Stimulated activated effector memory CD8-positive, alpha-beta T cell treated with anti-CD3 and anti-CD28 coated beads, Interleukin-12 subunit alpha, Interleukin-12 subunit beta, amount 100 ng/mL, for 72 hours (primary cell): ENCODE data around the gene MAJIN.

ENCODE experiments used
- ATAC-seq: fragments of 150-1000 bp; cut with Tn5 transposase; 2 replicates; pipeline ENCODE4 v1.10.0; 2021
- DNase-seq, 2 donors: peaks; one replicate each; pipeline ENCODE4 v3.0.0; 2021 to 2022; ENCODE audit warnings: low spot score in 2 of 2
- H3K27ac Mint-ChIP-seq: one replicate; pipeline ENCODE4 v1.8.0; 2022; ENCODE audit warnings: mild to moderate bottlenecking, mixed read lengths
- H3K36me3 Mint-ChIP-seq: one replicate; pipeline ENCODE4 v1.8.0; 2022; ENCODE audit warnings: mild to moderate bottlenecking, mixed read lengths
- H3K4me1 Mint-ChIP-seq: one replicate; pipeline ENCODE4 v1.8.0; 2022; ENCODE audit warnings: mixed read lengths
- H3K4me3 Mint-ChIP-seq: one replicate; pipeline ENCODE4 v1.8.0; 2022; ENCODE audit warnings: mild to moderate bottlenecking, mixed read lengths
- H3K9me3 Mint-ChIP-seq: one replicate; pipeline ENCODE4 v1.8.0; 2022; ENCODE audit warnings: mixed read lengths

Gene MAJIN

GRCh38 chr11:64928957-64929356 is 43.0 kb downstream of the MAJIN start:
- no peak for ATAC-seq
- H3K4me3 Mint-ChIP-seq, result no peak overlapping the region
- H3K4me1 Mint-ChIP-seq, result peaks cover 19% of the 10 kb centered on the region
- H3K9me3 Mint-ChIP-seq, result no peaks in the 10 kb centered on the region
- no peak overlapping the region for H3K27ac Mint-ChIP-seq
- DNase-seq, result no peak
- peaks cover 62% of the 10 kb centered on the region for H3K36me3 Mint-ChIP-seq

- H3K36me3 Mint-ChIP-seq, result peaks cover 45% of the 10 kb centered on the region
- no peak for ATAC-seq
- peak overlapping the region; percentile 61 for H3K27ac Mint-ChIP-seq
- H3K9me3 Mint-ChIP-seq, result no peaks in the 10 kb centered on the region
- no peak for DNase-seq
- no peak overlapping the region for H3K4me3 Mint-ChIP-seq
- H3K4me1 Mint-ChIP-seq, result peaks cover 23% of the 10 kb centered on the region
These were observed 45.2 kb downstream of the MAJIN start for GRCh38 chr11:64926689-64927088.

- Mint-ChIP-seq H3K9me3 (no peaks in the 10 kb centered on the region), H3K36me3 (peaks cover 36% of the 10 kb centered on the region), H3K4me1 (peaks cover 23% of the 10 kb centered on the region), H3K27ac (peak overlapping the region; percentile 99), H3K4me3 (peak overlapping the region; percentile 95)
- ATAC-seq, result no peak
- no peak for DNase-seq
These were observed 46.1 kb downstream of the MAJIN start for GRCh38 chr11:64925536-64926436.

- H3K4me1 Mint-ChIP-seq, result peaks cover 23% of the 10 kb centered on the region
- peak overlapping the region; percentile 99 for H3K27ac Mint-ChIP-seq
- peaks cover 27% of the 10 kb centered on the region for H3K36me3 Mint-ChIP-seq
- DNase-seq, result no peak
- peak overlapping the region; percentile 95 for H3K4me3 Mint-ChIP-seq
- no peak for ATAC-seq
- H3K9me3 Mint-ChIP-seq, result no peaks in the 10 kb centered on the region
These were observed 47.0 kb downstream of the MAJIN start for GRCh38 chr11:64924910-64925284.

GRCh38 chr11:64923944-64924909 is 47.7 kb downstream of the MAJIN start, which contains the start of gene PPP2R5B:
Gene PPP2R5B (plus strand): TSS chr11:64924689. CDS start chr11:64925735, 1,046 bp downstream.
- Mint-ChIP-seq H3K27ac (peak within 1 kb of the TSS; percentile 99), H3K36me3 (peaks cover 21% of the 10 kb centered on the region), H3K4me3 (peak within 1 kb of the TSS; percentile 95), H3K9me3 (no peaks in the 10 kb centered on the region), H3K4me1 (peaks cover 23% of the 10 kb centered on the region)
- peak; percentile 96 for ATAC-seq
- DNase-seq, result peak; percentile 81 to 93

DNA sequence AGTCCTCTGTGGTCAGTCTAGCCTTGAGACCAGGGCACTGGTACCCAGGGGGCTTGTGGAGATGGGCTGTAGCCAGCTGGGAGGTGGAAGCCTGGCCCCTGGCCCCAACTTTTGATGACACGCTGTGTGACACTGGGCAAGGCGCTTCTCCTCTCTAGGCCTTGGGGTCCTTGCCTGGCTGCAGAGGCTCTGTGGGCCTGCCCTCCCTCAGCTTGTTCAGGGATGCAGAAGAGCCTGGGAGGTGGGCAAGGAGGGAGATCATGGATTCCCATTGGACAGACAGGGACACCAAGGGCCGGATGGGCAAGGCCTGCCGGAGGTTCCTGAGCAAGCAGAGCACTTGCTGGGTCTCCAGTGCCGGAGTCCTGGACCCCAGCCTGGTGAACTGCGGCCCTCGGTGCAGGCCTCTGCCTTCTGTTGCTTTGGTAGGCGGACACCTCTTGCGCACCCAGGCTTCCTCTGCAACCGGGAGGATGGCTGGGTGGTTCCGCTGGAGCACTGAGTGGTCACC is 48.7 kb downstream of the MAJIN start:
- Mint-ChIP-seq H3K9me3 (no peaks in the 10 kb centered on the region), H3K36me3 (peaks cover 12% of the 10 kb centered on the region), H3K27ac (peak overlapping the region; percentile 99), H3K4me1 (peaks cover 23% of the 10 kb centered on the region), H3K4me3 (peak overlapping the region; percentile 95)
- DNase-seq, result no peak
- ATAC-seq, result no peak

GRCh38 chr11:64921384-64921783 is 50.5 kb downstream of the MAJIN start:
- no peaks in the 10 kb centered on the region for H3K9me3 Mint-ChIP-seq
- H3K4me3 Mint-ChIP-seq, result no peak overlapping the region
- DNase-seq (no peak), ATAC-seq (no peak)
- peaks cover 32% of the 10 kb centered on the region for H3K4me1 Mint-ChIP-seq
- peaks cover 16% of the 10 kb centered on the region for H3K36me3 Mint-ChIP-seq
- H3K27ac Mint-ChIP-seq, result no peak overlapping the region

DNA sequence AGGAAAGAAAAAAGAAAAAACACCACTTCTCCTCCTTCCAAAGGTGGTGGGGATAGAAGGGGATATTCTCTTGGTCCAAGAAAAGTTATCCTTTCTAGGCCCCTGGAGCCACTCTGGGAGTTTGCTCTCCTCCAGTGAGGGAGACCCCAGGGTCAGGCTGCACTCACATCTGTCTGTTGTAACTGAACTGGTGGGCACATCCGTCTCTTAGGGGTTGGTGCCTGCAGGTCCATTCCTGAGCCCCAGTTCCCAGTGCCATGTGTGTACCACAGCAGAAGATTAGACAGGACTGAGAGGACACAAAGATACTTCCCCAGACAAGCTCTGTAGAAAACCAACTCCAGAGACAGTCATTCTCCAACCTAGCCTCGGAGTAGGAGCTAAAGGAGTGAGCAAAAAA is 51.8 kb downstream of the MAJIN start:
- Mint-ChIP-seq H3K27ac (no peak overlapping the region), H3K4me1 (peaks cover 36% of the 10 kb centered on the region), H3K9me3 (no peaks in the 10 kb centered on the region), H3K36me3 (peaks cover 16% of the 10 kb centered on the region), H3K4me3 (no peak overlapping the region)
- ATAC-seq (no peak), DNase-seq (no peak)

DNA sequence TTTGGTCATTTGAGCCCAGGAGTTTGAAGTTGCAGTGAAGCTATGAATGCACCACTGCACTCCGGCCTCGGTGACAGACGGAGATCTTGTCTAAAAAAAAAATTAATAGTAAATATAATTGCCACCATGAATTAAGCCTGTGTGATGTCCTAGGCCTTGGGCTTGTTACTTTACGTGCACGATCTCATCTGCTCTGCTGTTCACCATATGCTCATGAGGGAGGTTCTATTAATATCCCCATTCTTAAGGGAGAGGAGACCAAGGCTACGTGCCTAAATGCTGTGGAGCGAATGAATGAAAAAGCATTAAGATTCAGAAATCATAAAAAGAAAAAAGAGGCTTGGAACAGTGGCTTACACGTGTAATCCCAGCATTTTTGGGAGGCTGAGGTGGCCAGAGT is 52.3 kb downstream of the MAJIN start:
- ATAC-seq, result no peak
- Mint-ChIP-seq H3K9me3 (no peaks in the 10 kb centered on the region), H3K27ac (no peak overlapping the region)

DNA sequence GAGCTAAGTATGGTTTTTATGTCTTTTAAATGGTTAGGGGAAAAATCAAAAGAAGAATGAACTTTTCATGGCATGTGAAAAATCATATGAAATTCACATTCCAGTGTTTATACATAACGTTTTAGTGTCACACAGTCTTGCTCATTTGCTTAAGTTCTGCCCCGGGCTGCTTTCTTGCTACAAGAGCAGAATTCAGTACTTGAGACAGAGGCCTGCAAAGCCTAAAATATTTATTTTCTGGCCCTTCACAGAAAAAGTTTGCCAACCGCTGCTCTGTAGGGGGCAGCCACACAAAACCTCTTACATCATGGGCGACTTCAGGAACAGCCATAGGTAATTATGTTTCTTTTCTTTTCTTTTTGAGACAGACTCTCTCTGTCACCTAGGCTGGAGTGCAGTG is 53.9 kb downstream of the MAJIN start:
- Mint-ChIP-seq H3K36me3 (peaks cover 20% of the 10 kb centered on the region), H3K4me3 (peak overlapping the region; percentile 90)

More for the DNA sequence above, 52.3 kb downstream of the MAJIN start:
- DNase-seq, result no peak
- H3K36me3 Mint-ChIP-seq, result peaks cover 16% of the 10 kb centered on the region
- H3K4me3 Mint-ChIP-seq, result no peak overlapping the region
- H3K4me1 Mint-ChIP-seq, result peaks cover 33% of the 10 kb centered on the region

GRCh38 chr11:64917663-64917995 is 54.3 kb downstream of the MAJIN start:
- H3K4me1 Mint-ChIP-seq, result peaks cover 23% of the 10 kb centered on the region
- peak overlapping the region; percentile 90 for H3K4me3 Mint-ChIP-seq
- peaks cover 24% of the 10 kb centered on the region for H3K36me3 Mint-ChIP-seq
- H3K27ac Mint-ChIP-seq, result peak overlapping the region; percentile 97
- DNase-seq (no peak), ATAC-seq (no peak)
- H3K9me3 Mint-ChIP-seq, result no peaks in the 10 kb centered on the region

More for the DNA sequence above, 53.9 kb downstream of the MAJIN start:
- ATAC-seq (no peak), DNase-seq (no peak)
- H3K27ac Mint-ChIP-seq, result peak overlapping the region; percentile 97
- no peaks in the 10 kb centered on the region for H3K9me3 Mint-ChIP-seq
- peaks cover 23% of the 10 kb centered on the region for H3K4me1 Mint-ChIP-seq

GRCh38 chr11:64916775-64917662 is 54.9 kb downstream of the MAJIN start, which contains the start of gene ATG2A:
Gene ATG2A (minus strand): TSS chr11:64917209. CDS start chr11:64917135, 74 bp downstream.
- H3K4me3 Mint-ChIP-seq, result peak within 1 kb of the TSS; percentile 90
- peaks cover 23% of the 10 kb centered on the region for H3K4me1 Mint-ChIP-seq
- peak within 1 kb of the TSS; percentile 97 for H3K27ac Mint-ChIP-seq
- no peaks in the 10 kb centered on the region for H3K9me3 Mint-ChIP-seq
- ATAC-seq, result peak; percentile 98
- H3K36me3 Mint-ChIP-seq, result peaks cover 28% of the 10 kb centered on the region
- DNase-seq, result peak; percentile 98

GRCh38 chr11:64916040-64916774 is 55.7 kb downstream of the MAJIN start:
- ATAC-seq (peak; percentile 14), DNase-seq (peak in 1 of 2 donors; percentile 74)
- peaks cover 28% of the 10 kb centered on the region for H3K4me1 Mint-ChIP-seq

More at GRCh38 chr11:64916040-64916774, 55.7 kb downstream of the MAJIN start:
- no peaks in the 10 kb centered on the region for H3K9me3 Mint-ChIP-seq
- peak overlapping the region; percentile 97 for H3K27ac Mint-ChIP-seq
- H3K36me3 Mint-ChIP-seq, result peaks cover 35% of the 10 kb centered on the region
- H3K4me3 Mint-ChIP-seq, result peak overlapping the region; percentile 90
